Endothelial cell (in vitro differentiated cells): Measurements from ENCODE around the gene PRR36. TPM values are rescaled to one million over a fixed set of nuclear protein-coding genes. Genes with fewer than 3 reads are reported as not detected.

Experiments
- DNase-seq: peaks from one replicate; pipeline ENCODE4 v3.0.0; 2021; ENCODE audit warnings: low spot score
- H3K27ac Mint-ChIP-seq: one replicate; pipeline ENCODE4 v1.8.0; 2021; ENCODE audit warnings: mixed read lengths, inconsistent platforms; ENCODE audit not compliant: unreplicated experiment
- H3K27me3 Mint-ChIP-seq: one replicate; pipeline ENCODE4 v1.8.0; 2021; ENCODE audit warnings: mild to moderate bottlenecking, moderate library complexity, mixed read lengths, inconsistent platforms; ENCODE audit not compliant: unreplicated experiment
- H3K36me3 Mint-ChIP-seq: one replicate; pipeline ENCODE4 v1.8.0; 2021; ENCODE audit warnings: mild to moderate bottlenecking, low read depth, mixed read lengths, inconsistent platforms; ENCODE audit not compliant: unreplicated experiment
- H3K4me1 Mint-ChIP-seq: one replicate; pipeline ENCODE4 v1.8.0; 2021; ENCODE audit warnings: mild to moderate bottlenecking, mixed read lengths, inconsistent platforms; ENCODE audit not compliant: unreplicated experiment
- H3K4me3 Mint-ChIP-seq: one replicate; pipeline ENCODE4 v1.8.0; 2021; ENCODE audit warnings: mild to moderate bottlenecking, mixed read lengths, inconsistent platforms; ENCODE audit not compliant: unreplicated experiment
- H3K9me3 Mint-ChIP-seq: one replicate; pipeline ENCODE4 v1.8.0; 2021; ENCODE audit warnings: mixed read lengths, inconsistent platforms; ENCODE audit not compliant: unreplicated experiment
- CTCF ChIP-seq: fragments of 200-600 bp; sonication (generic); IDR thresholded peaks from one replicate; pipeline ENCODE4 v1.5.0; 2021; ENCODE audit warnings: antibody characterized with exemption; ENCODE audit not compliant: unreplicated experiment
- total RNA-seq: library from RNA; stranded (reverse); fragmentation: NEBNext Ultra II Directional; extraction: Animal tissue kit (Norgen Biotek cat#: 25700); gene quantifications from one replicate; pipeline ENCODE4 v1.2.1, GENCODE V29; 2021; ENCODE audit not compliant: unreplicated experiment

Gene PRR36
- total RNA-seq, 1 donor from 2014 or later: 0.23 TPM

DNA sequence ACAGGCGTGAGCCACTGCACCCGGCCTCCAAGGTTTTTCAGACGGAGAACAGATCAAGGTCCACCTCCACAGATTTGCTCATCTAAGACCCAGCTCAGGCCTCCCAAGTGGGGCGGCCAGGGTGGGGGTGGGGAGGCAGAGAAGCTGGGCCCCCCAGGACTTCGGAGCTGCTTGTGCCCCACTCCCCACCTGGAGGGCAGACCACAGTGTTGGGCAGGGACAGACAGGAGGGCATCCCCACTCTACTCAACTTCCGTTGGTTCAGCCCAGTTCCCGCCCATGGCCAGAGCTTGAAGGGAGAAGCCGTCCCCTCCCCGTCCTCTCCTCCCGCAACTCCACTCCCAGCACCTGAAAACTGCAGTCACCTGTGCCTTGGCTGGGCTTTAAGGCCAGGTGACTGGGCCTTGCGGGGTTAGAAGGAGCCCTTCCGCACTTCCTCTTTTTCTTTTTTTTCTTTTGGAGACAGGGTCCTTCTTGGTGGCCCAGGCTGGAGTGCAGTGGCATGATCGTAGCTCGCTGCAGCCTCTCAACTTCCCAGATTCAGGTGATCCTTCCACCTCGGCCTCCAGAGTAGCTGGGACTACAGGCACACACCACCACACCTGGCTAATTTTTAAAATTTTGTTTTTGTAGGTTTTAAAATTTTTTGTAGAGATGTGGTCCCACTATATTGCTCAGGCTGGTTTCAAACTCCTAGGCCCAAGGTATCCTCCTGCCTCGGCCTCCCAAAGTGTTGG is 13.4 kb upstream of the PRR36 start:
- peaks cover 2% of the 10 kb centered on the region for H3K4me1 Mint-ChIP-seq
- no peak overlapping the region for H3K4me3 Mint-ChIP-seq
- no peak overlapping the region for H3K27ac Mint-ChIP-seq
- H3K27me3 Mint-ChIP-seq: peaks cover 12% of the 10 kb centered on the region
- H3K36me3 Mint-ChIP-seq: no peaks in the 10 kb centered on the region
- H3K9me3 Mint-ChIP-seq: no peaks in the 10 kb centered on the region
- no peak for TF ChIP-seq CTCF
- DNase-seq: no peak

DNA sequence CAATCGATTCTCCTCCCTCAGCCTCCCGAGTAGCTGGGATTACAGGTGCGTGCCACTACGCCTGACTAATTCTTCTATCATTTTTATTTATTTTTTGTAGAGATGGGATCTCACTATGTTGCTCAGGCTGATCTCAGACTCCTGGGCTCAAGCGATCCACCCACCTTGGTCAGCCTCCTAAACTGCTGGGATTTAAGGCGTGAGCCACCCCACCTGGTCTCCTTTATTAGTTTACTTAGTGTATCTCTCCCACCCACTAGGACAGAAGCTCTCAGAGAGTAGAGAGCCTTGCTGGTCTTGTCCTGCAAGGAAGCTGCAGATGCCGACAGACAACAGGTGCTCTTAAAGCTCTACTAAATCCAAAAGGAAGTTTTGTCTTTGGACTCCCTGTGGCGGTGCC is 11.6 kb upstream of the PRR36 start:
- H3K27me3 Mint-ChIP-seq: peaks cover 10% of the 10 kb centered on the region
- DNase-seq: no peak
- no peak overlapping the region for H3K4me3 Mint-ChIP-seq
- no peaks in the 10 kb centered on the region for H3K9me3 Mint-ChIP-seq
- peaks cover 2% of the 10 kb centered on the region for H3K4me1 Mint-ChIP-seq
- no peak overlapping the region for H3K27ac Mint-ChIP-seq
- no peak for TF ChIP-seq CTCF
- no peaks in the 10 kb centered on the region for H3K36me3 Mint-ChIP-seq

DNA sequence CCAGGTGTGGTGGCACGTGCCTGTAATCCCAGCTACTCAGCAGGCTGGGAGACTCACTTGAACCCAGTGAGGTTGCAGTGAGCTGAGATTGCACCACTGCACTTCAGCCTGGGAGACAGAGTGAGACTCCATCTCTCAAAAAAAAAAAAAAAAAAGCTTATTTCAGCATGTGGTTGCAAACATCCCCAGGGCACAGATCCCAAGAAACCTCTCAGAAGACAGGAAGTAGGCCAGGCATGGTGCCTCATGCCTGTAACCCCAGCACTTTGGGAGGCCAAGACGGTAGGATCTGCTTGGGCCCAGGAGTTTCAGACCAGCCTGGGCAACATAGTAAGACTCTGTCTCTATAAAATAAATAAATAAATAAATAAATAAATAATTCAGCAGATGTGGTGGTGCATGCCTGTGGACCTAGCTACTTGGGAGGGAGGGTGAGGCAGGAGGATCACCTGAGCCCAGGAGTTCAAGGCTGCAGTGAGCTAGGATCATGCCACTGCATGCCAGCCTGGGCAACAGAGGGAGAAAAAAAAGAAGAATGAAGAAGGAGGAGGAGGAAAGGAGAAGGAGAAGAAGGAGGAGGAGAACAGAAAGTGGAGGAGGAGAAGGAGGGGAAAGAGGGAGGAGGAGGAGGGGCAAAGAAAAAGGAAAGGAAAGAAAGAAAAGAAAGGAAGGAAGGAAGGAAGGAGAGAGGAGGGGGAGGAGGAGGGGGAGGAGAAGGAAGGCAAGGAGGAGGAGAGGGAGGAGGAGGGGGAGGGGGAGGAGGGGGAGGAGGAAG is 9.8 kb upstream of the PRR36 start:
- DNase-seq: no peak
- no peak for TF ChIP-seq CTCF
- Mint-ChIP-seq H3K4me3 (no peak overlapping the region), H3K27me3 (peaks cover 5% of the 10 kb centered on the region), H3K27ac (no peak overlapping the region), H3K36me3 (no peaks in the 10 kb centered on the region), H3K9me3 (no peaks in the 10 kb centered on the region), H3K4me1 (peaks cover 2% of the 10 kb centered on the region)

GRCh38 chr19:7883105-7883504 is 8.9 kb upstream of the PRR36 start:
- Mint-ChIP-seq H3K9me3 (no peaks in the 10 kb centered on the region), H3K27ac (no peak overlapping the region), H3K36me3 (no peaks in the 10 kb centered on the region), H3K4me1 (peaks cover 2% of the 10 kb centered on the region), H3K27me3 (peaks cover 5% of the 10 kb centered on the region), H3K4me3 (no peak overlapping the region)
- TF ChIP-seq CTCF: no peak
- no peak for DNase-seq

DNA sequence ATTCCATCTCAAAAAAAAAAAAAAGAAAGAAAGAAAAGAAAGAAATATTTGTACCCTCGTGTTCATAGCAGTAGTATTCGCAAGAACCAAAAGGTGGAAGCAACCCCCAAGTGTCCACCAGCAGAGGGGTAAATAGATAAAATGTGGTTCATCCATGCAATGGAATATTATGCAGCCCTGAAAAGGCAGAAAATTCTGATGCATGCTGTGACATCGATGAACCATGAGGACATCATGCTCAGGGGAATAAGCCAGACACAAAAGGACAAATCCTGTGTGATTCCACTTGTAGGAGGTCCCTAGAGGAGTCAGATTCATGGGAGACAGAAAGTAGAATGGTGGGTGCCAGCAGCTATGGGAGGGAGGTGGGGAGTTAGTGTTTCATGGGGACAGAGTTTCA is 7.7 kb upstream of the PRR36 start:
- TF ChIP-seq CTCF: no peak
- no peak overlapping the region for H3K27ac Mint-ChIP-seq

More for the DNA sequence above, 7.7 kb upstream of the PRR36 start:
- Mint-ChIP-seq H3K36me3 (no peaks in the 10 kb centered on the region), H3K4me3 (no peak overlapping the region), H3K9me3 (no peaks in the 10 kb centered on the region), H3K4me1 (peaks cover 2% of the 10 kb centered on the region), H3K27me3 (peaks cover 2% of the 10 kb centered on the region)
- DNase-seq: no peak
